Measurements from ENCODE around the gene SOX30.

GRCh38 chr5:157649101-157649500 is 3.1 kb downstream of the SOX30 start:
- TF ChIP-seq, protein P1, sequence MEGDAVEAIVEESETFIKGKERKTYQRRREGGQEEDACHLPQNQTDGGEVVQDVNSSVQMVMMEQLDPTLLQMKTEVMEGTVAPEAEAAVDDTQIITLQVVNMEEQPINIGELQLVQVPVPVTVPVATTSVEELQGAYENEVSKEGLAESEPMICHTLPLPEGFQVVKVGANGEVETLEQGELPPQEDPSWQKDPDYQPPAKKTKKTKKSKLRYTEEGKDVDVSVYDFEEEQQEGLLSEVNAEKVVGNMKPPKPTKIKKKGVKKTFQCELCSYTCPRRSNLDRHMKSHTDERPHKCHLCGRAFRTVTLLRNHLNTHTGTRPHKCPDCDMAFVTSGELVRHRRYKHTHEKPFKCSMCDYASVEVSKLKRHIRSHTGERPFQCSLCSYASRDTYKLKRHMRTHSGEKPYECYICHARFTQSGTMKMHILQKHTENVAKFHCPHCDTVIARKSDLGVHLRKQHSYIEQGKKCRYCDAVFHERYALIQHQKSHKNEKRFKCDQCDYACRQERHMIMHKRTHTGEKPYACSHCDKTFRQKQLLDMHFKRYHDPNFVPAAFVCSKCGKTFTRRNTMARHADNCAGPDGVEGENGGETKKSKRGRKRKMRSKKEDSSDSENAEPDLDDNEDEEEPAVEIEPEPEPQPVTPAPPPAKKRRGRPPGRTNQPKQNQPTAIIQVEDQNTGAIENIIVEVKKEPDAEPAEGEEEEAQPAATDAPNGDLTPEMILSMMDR (IDR thresholded peaks at IDR 0.05; ENCODE audit: low read depth, low read length, missing input control) = no peak
- no peak for TF ChIP-seq RAD21 (IDR thresholded peaks at IDR 0.05)

All from liver (tissue), 3 donors.